Left lung (tissue), 10 donors: ENCODE measurements around the gene PYDC2. TPM values are rescaled to one million over a fixed set of nuclear protein-coding genes. Genes with fewer than 3 reads are reported as not detected.
"Not testable (repeated sequence)": the region's sequence is repeated elsewhere in the genome, so short reads cannot be mapped to it uniquely, and the experiment has no call there.

Experiments
- ATAC-seq: fragments of 200-7000 bp; cut with Tn5 transposase; one replicate; pipeline ENCODE4 v1.9.1; 2020; ENCODE audit warnings: moderate library complexity
- DNase-seq, 4 donors: peaks; one replicate each; pipeline ENCODE4 v3.0.0-alpha.2; 2013 to 2020
- H3K27ac ChIP-seq, 2 donors: fragments of 200-600 bp; sonication (generic) in 1 of 2; one replicate each; pipeline versions ENCODE4 v1.5.0 to v1.8.0; 2020 to 2021
- H3K27me3 ChIP-seq, 2 donors: fragments of 200-600 bp; sonication (generic) in 1 of 2; one replicate each; pipeline versions ENCODE4 v1.5.0 to v1.8.0; 2020 to 2021
- H3K36me3 ChIP-seq, 2 donors: fragments of 200-600 bp; sonication (generic) in 1 of 2; one replicate each; pipeline versions ENCODE4 v1.5.0 to v1.8.0; 2020 to 2021
- H3K4me1 ChIP-seq, 2 donors: fragments of 200-600 bp; one replicate each; pipeline ENCODE4 v1.8.0; 2021
- H3K4me3 ChIP-seq, 2 donors: fragments of 200-600 bp; sonication (generic) in 1 of 2; one replicate each; pipeline versions ENCODE4 v1.5.0 to v1.8.0; 2020 to 2021; ENCODE audit warnings: mild to moderate bottlenecking in 1 of 2
- H3K9me3 ChIP-seq, 2 donors: fragments of 200-600 bp; sonication (generic) in 1 of 2; one replicate each; pipeline versions ENCODE4 v1.5.0 to v1.8.0; 2020 to 2021
- CTCF ChIP-seq, 2 donors: fragments of 200-600 bp; sonication (generic) in 1 of 2; IDR thresholded peaks; one replicate each; pipeline versions ENCODE4 v1.5.0 to v1.8.0; 2021; ENCODE audit warnings: antibody characterized with exemption in 2 of 2
- intact Hi-C, 2 donors: fragments of 100-400 bp; cut with DNase I; formaldehyde crosslinking; loops; one replicate each; pipeline versions ENCODE4 v1.11.2 to v1.14.2; 2022
- polyA plus RNA-seq, 6 donors: library from polyadenylated mRNA; unstranded; fragments of 120-200 nt; gene quantifications; one replicate each; pipeline ENCODE4 v1.2.1, GENCODE V29; 2013; ENCODE audit not compliant: insufficient read length in 6 of 6
- total RNA-seq, 2 donors: library from RNA; stranded (reverse); fragmentation: NEBNext Ultra II Directional; extraction: Animal tissue kit (Norgen Biotek cat#: 25700); gene quantifications; one replicate each; pipeline ENCODE4 v1.2.1, GENCODE V29; 2021
- donor health status: DM: no; HTN: yes; CAD: no.
- donor health status: DM: no; HTN: no; CAD: no.

Gene PYDC2
- total and polyA plus RNA-seq, 8 donors: not detected

GRCh38 chr3:191473661-191474198 is 12.8 kb downstream of the PYDC2 start:
- TF ChIP-seq CTCF (IDR thresholded peaks at IDR 0.05): no peak
- no peak overlapping the region for H3K27ac ChIP-seq
- no peaks in the 10 kb centered on the region for H3K9me3 ChIP-seq
- no peaks in the 10 kb centered on the region for H3K4me1 ChIP-seq
- no peak overlapping the region for H3K4me3 ChIP-seq
- no peaks in the 10 kb centered on the region for H3K36me3 ChIP-seq
- no peak for ATAC-seq
- intact Hi-C loops: no loop called here
- DNase-seq: no peak
- no peaks in the 10 kb centered on the region for H3K27me3 ChIP-seq

GRCh38 chr3:191476066-191476772 is 15.3 kb downstream of the PYDC2 start:
- ATAC-seq (no peak), DNase-seq (no peak)
- Histone ChIP-seq H3K27me3 (no peaks in the 10 kb centered on the region), H3K9me3 (peaks cover 0 to 2% of the 10 kb centered on the region in 2 donors), H3K27ac (no peak overlapping the region), H3K36me3 (no peaks in the 10 kb centered on the region), H3K4me3 (no peak overlapping the region), H3K4me1 (no peaks in the 10 kb centered on the region)
- TF ChIP-seq CTCF (IDR thresholded peaks at IDR 0.05): no peak
- intact Hi-C loops: no loop called here

GRCh38 chr3:191483994-191484393 is 23.0 kb downstream of the PYDC2 start:
- H3K36me3 ChIP-seq, intact Hi-C loops, H3K4me1 ChIP-seq, H3K27ac ChIP-seq, DNase-seq, H3K4me3 ChIP-seq, H3K27me3 ChIP-seq, ATAC-seq: not testable (repeated sequence)
- H3K9me3 ChIP-seq: peaks cover 0 to 11% of the 10 kb centered on the region in 2 donors

- ATAC-seq (no peak), DNase-seq (no peak)
- H3K36me3 ChIP-seq: no peaks in the 10 kb centered on the region
- TF ChIP-seq CTCF (IDR thresholded peaks at IDR 0.05): no peak
- H3K4me3 ChIP-seq: no peak overlapping the region
- H3K4me1 ChIP-seq: no peaks in the 10 kb centered on the region
- H3K9me3 ChIP-seq: peaks cover 0 to 11% of the 10 kb centered on the region in 2 donors
- H3K27me3 ChIP-seq: no peaks in the 10 kb centered on the region
- intact Hi-C loops: no loop called here
- H3K27ac ChIP-seq: no peak overlapping the region
These were observed 23.5 kb downstream of the PYDC2 start for GRCh38 chr3:191484461-191484860.

GRCh38 chr3:191492601-191493000 is 31.6 kb downstream of the PYDC2 start:
- Histone ChIP-seq H3K4me3 (no peak overlapping the region), H3K27ac (no peak overlapping the region), H3K4me1 (no peaks in the 10 kb centered on the region), H3K36me3 (no peaks in the 10 kb centered on the region), H3K9me3 (no peaks in the 10 kb centered on the region), H3K27me3 (no peaks in the 10 kb centered on the region)
- no peak for TF ChIP-seq CTCF (IDR thresholded peaks at IDR 0.05)
- ATAC-seq: no peak
- no peak for DNase-seq
- intact Hi-C loops: no loop called here

- intact Hi-C loops: no loop called here
- no peaks in the 10 kb centered on the region for H3K27me3 ChIP-seq
- no peaks in the 10 kb centered on the region for H3K36me3 ChIP-seq
- DNase-seq: no peak
- ATAC-seq: no peak
- no peak for TF ChIP-seq CTCF (IDR thresholded peaks at IDR 0.05)
- no peaks in the 10 kb centered on the region for H3K4me1 ChIP-seq
- H3K9me3 ChIP-seq: no peaks in the 10 kb centered on the region
- H3K4me3 ChIP-seq: no peak overlapping the region
- H3K27ac ChIP-seq: no peak overlapping the region
These were observed 32.4 kb downstream of the PYDC2 start for GRCh38 chr3:191493336-191493735.
